SU-DHL-6 (cell line): ENCODE measurements around the gene GPR63.

ENCODE experiments used
- H2AFZ ChIP-seq: fragments of 200-600 bp; sonication (generic); 2 replicates; pipeline ENCODE4 v1.6.1; 2014; ENCODE audit warnings: low read depth, mild to moderate bottlenecking, moderate library complexity, mixed read lengths, antibody characterized with exemption, low read length; ENCODE audit not compliant: severe bottlenecking
- H3F3A ChIP-seq: fragments of 200-600 bp; shearing (Covaris generic); 2 replicates; pipeline ENCODE4 v1.6.0; 2016; ENCODE audit warnings: antibody characterized with exemption, mild to moderate bottlenecking; ENCODE audit not compliant: insufficient read depth
- H3K27ac ChIP-seq: fragments of 200-600 bp; sonication (generic); 2 replicates; pipeline ENCODE4 v1.5.1; 2016; ENCODE audit warnings: low read depth, mild to moderate bottlenecking, low read length, moderate library complexity, mixed read lengths
- H3K27me3 ChIP-seq: fragments of 200-600 bp; sonication (generic), shearing (Covaris generic); 2 replicates; pipeline ENCODE4 v1.6.0; 2014; ENCODE audit warnings: mild to moderate bottlenecking, low read length
- H3K36me3 ChIP-seq: fragments of 200-600 bp; sonication (generic); 2 replicates; pipeline ENCODE4 v1.6.1; 2014; ENCODE audit warnings: mild to moderate bottlenecking, low read length, mixed read lengths
- H3K4me2 ChIP-seq: fragments of 300-600, 200-600 bp; shearing (Covaris generic), sonication (generic); 2 replicates; pipeline ENCODE4 v1.6.0; 2014; ENCODE audit warnings: low read length, low read depth, mild to moderate bottlenecking; ENCODE audit not compliant: poor library complexity, severe bottlenecking
- H3K4me3 ChIP-seq: fragments of 200-600 bp; sonication (generic); 2 replicates; pipeline ENCODE4 v1.5.1; 2014; ENCODE audit warnings: antibody characterized with exemption, low read length, mild to moderate bottlenecking, mixed read lengths; ENCODE audit not compliant: insufficient read depth, poor library complexity, severe bottlenecking
- H3K79me2 ChIP-seq: fragments of 200-600 bp; sonication (generic); 2 replicates; pipeline ENCODE4 v1.6.1; 2014; ENCODE audit warnings: mild to moderate bottlenecking, low read length, moderate library complexity; ENCODE audit not compliant: insufficient read depth
- H3K9ac ChIP-seq: fragments of 200-600 bp; sonication (generic); 2 replicates; pipeline ENCODE4 v1.7.0; 2014; ENCODE audit warnings: mild to moderate bottlenecking, low read length
- H3K9me2 ChIP-seq: fragments of 200-600 bp; sonication (generic); replicated peaks from 2 replicates; pipeline ENCODE4 v1.6.1; 2014; ENCODE audit warnings: low read length; ENCODE audit not compliant: insufficient read depth
- H3K9me3 ChIP-seq: fragments of 200-600 bp; sonication (generic); 2 replicates; pipeline ENCODE4 v1.6.1; 2014; ENCODE audit warnings: low read length, mixed read lengths; ENCODE audit not compliant: insufficient read depth
- H4K20me1 ChIP-seq: fragments of 200-600 bp; sonication (generic); 2 replicates; pipeline ENCODE4 v1.6.1; 2014; ENCODE audit warnings: low read depth, mild to moderate bottlenecking, antibody characterized with exemption, low read length, moderate library complexity, mixed read lengths
- EZH2phosphoT487 ChIP-seq: fragments of 200-600 bp; sonication (generic), shearing (Covaris generic); conservative IDR thresholded peaks from 2 replicates; pipeline ENCODE4 v1.6.1; 2018; ENCODE audit warnings: mild to moderate bottlenecking, antibody characterized with exemption, low read length, moderate library complexity, mixed read lengths
- TF ChIP-seq, protein P1 (sequence below): fragments of 200-600 bp; sonication (generic); IDR thresholded peaks from one replicate; pipeline ENCODE4 v1.5.1; 2017; ENCODE audit warnings: antibody characterized with exemption, mild to moderate bottlenecking, low read length, moderate library complexity; ENCODE audit not compliant: insufficient read depth, poor library complexity, severe bottlenecking

Gene GPR63

DNA sequence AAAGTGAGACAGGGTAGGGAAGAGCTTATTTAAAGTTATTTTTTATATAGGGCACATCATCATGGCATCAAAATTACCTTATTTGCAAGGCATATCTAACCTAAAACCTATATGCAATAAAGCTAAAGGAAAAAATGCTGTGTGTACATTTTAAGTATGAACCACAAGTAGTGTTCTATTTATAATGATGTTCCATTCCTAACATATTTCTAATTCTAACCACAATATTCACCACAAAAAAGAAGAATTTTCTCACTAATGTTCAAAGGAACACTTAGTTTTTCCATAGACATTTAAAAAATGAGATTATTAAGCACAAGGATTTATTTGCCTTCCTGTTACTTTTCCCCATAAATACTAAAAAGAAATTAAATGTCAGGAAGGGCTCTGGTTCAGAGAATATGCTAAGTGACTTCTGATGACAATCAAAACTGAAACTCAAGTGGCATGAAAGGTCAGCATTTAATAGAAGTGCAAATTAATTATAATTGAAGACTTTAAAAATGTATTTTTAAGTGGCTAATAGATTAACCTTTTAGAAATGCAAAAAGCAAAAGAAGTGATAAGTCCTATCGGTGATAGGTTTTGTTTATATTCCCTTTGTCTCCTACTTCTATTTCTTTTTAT is 25.1 kb downstream of the GPR63 start:
- H3K4me3 ChIP-seq = no peak overlapping the region
- H3K79me2 ChIP-seq = no peaks in the 10 kb centered on the region
- H3K9ac ChIP-seq = no peak overlapping the region
- H4K20me1 ChIP-seq = no peaks in the 10 kb centered on the region
- H3K36me3 ChIP-seq = no peaks in the 10 kb centered on the region
- H3K27ac ChIP-seq = no peak overlapping the region
- no peaks in the 10 kb centered on the region for H3K9me2 ChIP-seq
- no peaks in the 10 kb centered on the region for H3F3A ChIP-seq
- H2AFZ ChIP-seq = no peak overlapping the region
- no peaks in the 10 kb centered on the region for H3K27me3 ChIP-seq
- no peak overlapping the region for H3K4me2 ChIP-seq
- no peaks in the 10 kb centered on the region for H3K9me3 ChIP-seq
- TF ChIP-seq EZH2phosphoT487 = no peak

DNA sequence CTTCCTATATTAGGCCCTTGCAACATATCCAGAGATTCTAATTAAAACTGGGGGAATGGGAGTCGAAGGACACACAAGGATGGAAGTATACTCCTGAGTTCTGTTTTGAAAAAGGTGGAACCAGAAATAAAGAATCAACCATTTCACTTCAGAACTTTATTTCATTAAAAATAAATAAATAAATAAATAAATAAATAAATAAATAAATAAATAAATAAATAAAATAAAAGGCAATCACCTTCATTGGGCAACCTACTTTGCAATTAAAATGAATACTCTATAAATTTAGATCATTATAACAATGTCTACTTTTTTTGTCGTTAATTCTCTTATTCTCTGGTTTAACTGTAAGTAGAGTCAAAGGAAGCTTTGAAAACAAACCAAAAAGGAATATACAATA is 25.6 kb downstream of the GPR63 start:
- Histone ChIP-seq H3K9me3 (no peaks in the 10 kb centered on the region), H3K4me2 (no peak overlapping the region), H3K4me3 (no peak overlapping the region), H3F3A (no peaks in the 10 kb centered on the region), H3K36me3 (no peaks in the 10 kb centered on the region), H3K9me2 (no peaks in the 10 kb centered on the region), H3K27ac (no peak overlapping the region), H3K27me3 (no peaks in the 10 kb centered on the region), H4K20me1 (no peaks in the 10 kb centered on the region), H3K9ac (no peak overlapping the region), H2AFZ (no peak overlapping the region), H3K79me2 (no peaks in the 10 kb centered on the region)
- TF ChIP-seq, protein P1, sequence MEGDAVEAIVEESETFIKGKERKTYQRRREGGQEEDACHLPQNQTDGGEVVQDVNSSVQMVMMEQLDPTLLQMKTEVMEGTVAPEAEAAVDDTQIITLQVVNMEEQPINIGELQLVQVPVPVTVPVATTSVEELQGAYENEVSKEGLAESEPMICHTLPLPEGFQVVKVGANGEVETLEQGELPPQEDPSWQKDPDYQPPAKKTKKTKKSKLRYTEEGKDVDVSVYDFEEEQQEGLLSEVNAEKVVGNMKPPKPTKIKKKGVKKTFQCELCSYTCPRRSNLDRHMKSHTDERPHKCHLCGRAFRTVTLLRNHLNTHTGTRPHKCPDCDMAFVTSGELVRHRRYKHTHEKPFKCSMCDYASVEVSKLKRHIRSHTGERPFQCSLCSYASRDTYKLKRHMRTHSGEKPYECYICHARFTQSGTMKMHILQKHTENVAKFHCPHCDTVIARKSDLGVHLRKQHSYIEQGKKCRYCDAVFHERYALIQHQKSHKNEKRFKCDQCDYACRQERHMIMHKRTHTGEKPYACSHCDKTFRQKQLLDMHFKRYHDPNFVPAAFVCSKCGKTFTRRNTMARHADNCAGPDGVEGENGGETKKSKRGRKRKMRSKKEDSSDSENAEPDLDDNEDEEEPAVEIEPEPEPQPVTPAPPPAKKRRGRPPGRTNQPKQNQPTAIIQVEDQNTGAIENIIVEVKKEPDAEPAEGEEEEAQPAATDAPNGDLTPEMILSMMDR = no peak
- no peak for TF ChIP-seq EZH2phosphoT487

DNA sequence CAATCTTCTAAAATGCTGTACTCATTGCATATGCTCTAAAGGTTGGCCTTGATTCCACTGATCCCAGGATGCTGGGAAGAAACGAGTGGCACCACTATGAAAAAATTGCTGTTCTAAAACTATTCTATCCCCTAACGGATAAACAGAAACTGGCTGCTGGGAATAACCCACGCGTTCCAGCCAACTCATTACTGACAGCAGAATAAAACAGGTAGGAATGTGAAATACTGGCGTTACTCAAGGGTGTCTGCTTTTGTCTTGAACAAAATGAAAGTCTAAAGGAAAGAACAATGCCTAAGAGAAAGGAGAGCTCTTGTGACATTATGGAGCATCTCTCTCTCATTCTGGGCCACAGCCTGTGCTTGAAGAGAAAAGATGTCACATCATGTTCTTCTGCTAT is 26.1 kb downstream of the GPR63 start:
- Histone ChIP-seq H3K9me3 (no peaks in the 10 kb centered on the region), H3K27ac (no peak overlapping the region), H3K79me2 (no peaks in the 10 kb centered on the region), H3K27me3 (no peaks in the 10 kb centered on the region), H3K9me2 (no peaks in the 10 kb centered on the region), H3K36me3 (no peaks in the 10 kb centered on the region), H3K4me3 (no peak overlapping the region), H3K9ac (no peak overlapping the region), H2AFZ (no peak overlapping the region), H3F3A (no peaks in the 10 kb centered on the region), H3K4me2 (no peak overlapping the region), H4K20me1 (no peaks in the 10 kb centered on the region)
- no peak for TF ChIP-seq EZH2phosphoT487
- TF ChIP-seq, protein P1 = no peak

DNA sequence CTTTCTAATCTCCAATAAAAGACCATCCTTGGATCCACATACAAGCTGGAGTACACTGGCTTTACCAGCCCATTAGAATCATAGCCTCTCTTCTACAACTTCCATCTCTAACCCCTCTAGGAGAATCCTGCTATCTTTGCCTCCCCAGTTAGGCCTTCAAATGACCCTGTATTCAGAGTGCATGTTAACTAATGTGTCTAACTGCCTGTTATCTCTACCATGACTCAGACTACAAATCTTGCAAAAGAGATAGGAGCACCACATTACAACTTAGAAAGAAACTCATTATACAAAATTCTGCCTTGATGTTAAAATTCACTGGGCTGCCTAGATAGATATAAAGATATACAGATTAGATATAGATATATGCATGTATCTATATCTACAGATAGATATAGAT is 28.2 kb downstream of the GPR63 start:
- H3K9me3 ChIP-seq = no peaks in the 10 kb centered on the region
- H2AFZ ChIP-seq = no peak overlapping the region
- no peaks in the 10 kb centered on the region for H4K20me1 ChIP-seq
- no peaks in the 10 kb centered on the region for H3K27me3 ChIP-seq
- no peaks in the 10 kb centered on the region for H3K79me2 ChIP-seq
- H3K27ac ChIP-seq = no peak overlapping the region
- TF ChIP-seq, protein P1 = no peak
- TF ChIP-seq EZH2phosphoT487 = no peak
- no peaks in the 10 kb centered on the region for H3K36me3 ChIP-seq
- no peak overlapping the region for H3K4me3 ChIP-seq
- no peaks in the 10 kb centered on the region for H3K9me2 ChIP-seq
- H3F3A ChIP-seq = no peaks in the 10 kb centered on the region
- no peak overlapping the region for H3K9ac ChIP-seq
- no peak overlapping the region for H3K4me2 ChIP-seq
